Measurements from ENCODE around the gene CD93. TPM values are rescaled to one million over a fixed set of nuclear protein-coding genes. Genes with fewer than 3 reads are reported as not detected.

The CD93 gene
- total RNA-seq, 6 experiments from 2014 or later = not detected

GRCh38 chr20:23042270-23042669 lies 43.9 kb downstream of the CD93 start:
- no peak for DNase-seq
- H3K27ac Mint-ChIP-seq = no peak overlapping the region
- peaks cover 30% of the 10 kb centered on the region for H3K27me3 Mint-ChIP-seq (ENCODE audit: insufficient read depth)

GRCh38 chr20:23039885-23040508 lies 46.1 kb downstream of the CD93 start:
- no peak for DNase-seq
- Mint-ChIP-seq H3K4me3 (no peak overlapping the region), H3K27me3 (ENCODE audit: insufficient read depth) (peaks cover 28% of the 10 kb centered on the region), H3K36me3 (ENCODE audit: low read depth) (no peaks in the 10 kb centered on the region; the same call in 1 of the 2 replicates), H3K9me3 (peaks cover 3% of the 10 kb centered on the region; the same call in 1 of the 2 replicates), H3K27ac (no peak overlapping the region), H3K4me1 (ENCODE audit: low read depth) (no peaks in the 10 kb centered on the region)
- TF ChIP-seq CTCF (IDR thresholded peaks at IDR 0.05) = no peak

More at GRCh38 chr20:23042270-23042669, 43.9 kb downstream of the CD93 start:
- Mint-ChIP-seq H3K36me3 (ENCODE audit: low read depth) (no peaks in the 10 kb centered on the region), H3K9me3 (no peaks in the 10 kb centered on the region), H3K4me3 (no peak overlapping the region), H3K4me1 (ENCODE audit: low read depth) (no peaks in the 10 kb centered on the region)
- TF ChIP-seq CTCF (IDR thresholded peaks at IDR 0.05) = no peak

GRCh38 chr20:23039136-23039875 lies 46.8 kb downstream of the CD93 start:
- TF ChIP-seq CTCF (IDR thresholded peaks at IDR 0.05) = no peak
- no peak for DNase-seq
- Mint-ChIP-seq H3K27me3 (ENCODE audit: insufficient read depth) (peaks cover 25% of the 10 kb centered on the region), H3K36me3 (ENCODE audit: low read depth) (no peaks in the 10 kb centered on the region; the same call in 1 of the 2 replicates), H3K4me3 (no peak overlapping the region), H3K9me3 (peaks cover 3% of the 10 kb centered on the region; the same call in 1 of the 2 replicates), H3K27ac (no peak overlapping the region), H3K4me1 (ENCODE audit: low read depth) (no peaks in the 10 kb centered on the region)

GRCh38 chr20:23037017-23037481 lies 49.1 kb downstream of the CD93 start:
- Mint-ChIP-seq H3K4me1 (ENCODE audit: low read depth) (no peaks in the 10 kb centered on the region), H3K27me3 (ENCODE audit: insufficient read depth) (peaks cover 26% of the 10 kb centered on the region), H3K9me3 (peaks cover 3% of the 10 kb centered on the region; the same call in 1 of the 2 replicates), H3K36me3 (ENCODE audit: low read depth) (no peaks in the 10 kb centered on the region; the same call in 1 of the 2 replicates), H3K27ac (no peak overlapping the region), H3K4me3 (no peak overlapping the region)
- no peak for TF ChIP-seq CTCF (IDR thresholded peaks at IDR 0.05)
- no peak for DNase-seq

- Mint-ChIP-seq H3K4me1 (ENCODE audit: low read depth) (no peaks in the 10 kb centered on the region), H3K27ac (no peak overlapping the region), H3K4me3 (no peak overlapping the region), H3K36me3 (ENCODE audit: low read depth) (no peaks in the 10 kb centered on the region; the same call in 1 of the 2 replicates), H3K27me3 (ENCODE audit: insufficient read depth) (peaks cover 26% of the 10 kb centered on the region), H3K9me3 (peaks cover 3% of the 10 kb centered on the region; the same call in 1 of the 2 replicates)
- DNase-seq = no peak
- no peak for TF ChIP-seq CTCF (IDR thresholded peaks at IDR 0.05)
These were observed 49.8 kb downstream of the CD93 start for GRCh38 chr20:23036371-23036770.

Measured in HFFc6 (cell line).